NT2/D1 (cell line): Measurements from ENCODE around the gene HOXA1.

Experiments
- YY1 ChIP-seq: IDR thresholded peaks from 2 replicates; pipeline ENCODE4 v1.6.1; 2011; ENCODE audit not compliant: insufficient read length, insufficient read depth
- ZNF274 ChIP-seq: IDR thresholded peaks from 2 replicates; pipeline ENCODE4 v1.6.1; 2011; ENCODE audit warnings: mild to moderate bottlenecking, low read depth, low read length

DNA sequence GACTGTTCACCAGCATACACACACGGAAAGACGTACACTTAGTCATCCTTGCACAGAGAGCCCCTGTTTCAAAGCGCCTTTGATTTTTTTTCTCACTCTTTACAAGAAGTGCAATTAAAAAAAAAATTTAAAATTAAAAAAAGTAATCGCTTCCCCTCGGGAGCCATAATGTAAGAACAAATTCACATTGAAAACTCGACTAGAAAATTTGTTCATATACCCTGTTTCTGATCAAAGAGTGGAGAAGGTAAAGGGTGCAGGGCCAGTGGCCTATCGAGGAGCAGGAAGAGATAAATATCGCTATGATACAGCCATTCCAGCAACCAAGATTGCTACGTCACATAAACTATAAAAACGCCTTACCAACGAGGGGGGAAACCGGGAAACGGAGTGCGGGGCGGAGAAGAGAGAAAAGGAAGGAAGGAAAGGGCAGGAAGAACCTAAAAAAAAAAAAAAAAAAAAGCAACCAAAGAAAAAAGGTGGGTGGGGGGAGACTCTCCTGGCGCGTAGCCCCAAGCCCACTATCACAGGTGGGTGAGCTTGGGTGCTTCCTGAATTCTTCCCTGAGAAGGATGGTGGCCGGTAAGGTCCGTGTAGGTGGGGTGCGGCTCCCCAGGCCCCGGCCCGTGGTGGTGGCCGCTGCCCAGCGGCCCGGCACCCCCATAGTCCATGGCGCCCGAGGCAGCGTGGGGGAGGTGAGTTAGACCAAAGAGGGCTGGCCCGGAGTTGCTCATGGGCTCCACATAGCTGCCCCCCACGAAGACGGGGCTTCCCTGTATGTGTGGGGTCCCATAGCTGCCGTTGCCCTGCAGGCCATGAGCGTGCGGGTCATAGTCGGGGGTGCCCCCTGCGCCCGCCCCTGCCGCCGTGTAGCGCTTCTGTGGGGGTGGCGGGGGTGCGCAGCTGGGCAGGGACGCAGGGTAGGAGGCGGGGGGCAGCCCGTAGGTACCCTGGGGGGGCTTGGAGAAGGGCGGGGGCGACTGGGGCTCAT lies 11.9 kb upstream of the HOXA1 start:
- no peak for TF ChIP-seq YY1
- no peak for TF ChIP-seq ZNF274
